K562 (cell line): ENCODE measurements around the gene COQ8A. TPM values are rescaled to one million over a fixed set of nuclear protein-coding genes. Genes with fewer than 3 reads are reported as not detected.

ENCODE experiments used
- ATAC-seq: fragments of 200-7000 bp; cut with Tn5 transposase; 3 replicates; pipeline ENCODE4 v1.9.1; 2020; ENCODE audit warnings: moderate library complexity
- BruUV-seq: library from RNA; stranded (reverse); fragments of 400-500 nt; replicated peaks from 2 replicates; lab custom pipeline; 2021; lab: Mats Ljungman, UMichigan
- CTCF ChIA-PET: fragments of 300-600 bp; formaldehyde crosslinking; extraction: SDS; loops from one replicate; lab custom pipeline; 2021; ENCODE audit warnings: low intra/inter-chr PET ratio; lab: Yijun Ruan, JAX
- POLR2A ChIA-PET: fragments of 300-600, 350-650 bp; sonication (Branson Sonifier 250); formaldehyde crosslinking; extraction: SDS; loops from one replicate; lab custom pipeline; 2021; ENCODE audit warnings: antibody characterized with exemption, inconsistent platforms; lab: Yijun Ruan, JAX
- DNase-seq, 4 experiments: peaks; one replicate each; pipeline versions ENCODE4 v3.0.0 to v3.0.0-alpha.2; 2011 to 2018; ENCODE audit warnings: low spot score in 3 of 4, mixed read lengths in 3 of 4; ENCODE audit errors: extremely low read depth in 1 of 4
- FAIRE-seq: peaks from 2 replicates; lab custom pipeline; 2011; peaks lifted over from hg19 to GRCh38; lab: Jason Lieb, UNC
- H2AFZ ChIP-seq: 2 replicates; pipeline ENCODE4 v1.6.0; 2011; ENCODE audit warnings: low read depth, low read length, control low read depth, inconsistent platforms
- H3K27ac ChIP-seq: fragments of 200-600 bp; 3 replicates; pipeline ENCODE4 v1.8.0; 2011; ENCODE audit warnings: low read depth, mild to moderate bottlenecking, control low read depth, inconsistent platforms, low read length, moderate library complexity, mixed read lengths; ENCODE audit errors: extremely low read depth
- H3K27me3 ChIP-seq, 2 experiments: fragments of 300-600 bp in 1 of 2; 2 replicates in 1 of 2; 3 replicates in 1 of 2; pipeline versions ENCODE4 v1.6.0 to v1.8.0; 2011; ENCODE audit warnings: inconsistent platforms in 2 of 2, low read length in 2 of 2, mild to moderate bottlenecking in 1 of 2, mixed read lengths in 1 of 2, moderate library complexity in 1 of 2; ENCODE audit not compliant: control insufficient read depth in 2 of 2, insufficient read depth in 2 of 2
- H3K36me3 ChIP-seq: fragments of 300-600 bp; 3 replicates; pipeline ENCODE4 v1.8.0; 2011; ENCODE audit warnings: mild to moderate bottlenecking, low read length, inconsistent platforms; ENCODE audit not compliant: control insufficient read depth, insufficient read depth
- H3K4me1 ChIP-seq, 2 experiments: fragments of 200-600 bp in 1 of 2; replicated peaks in 1 of 2; 2 replicates in 1 of 2; 3 replicates in 1 of 2; pipeline versions ENCODE4 v1.5.1 to v1.8.0; 2011; ENCODE audit warnings: inconsistent platforms in 2 of 2, low read length in 2 of 2, mild to moderate bottlenecking in 1 of 2, mixed read lengths in 1 of 2, moderate library complexity in 1 of 2; ENCODE audit not compliant: control insufficient read depth in 2 of 2, insufficient read depth in 2 of 2
- H3K4me2 ChIP-seq: 2 replicates; pipeline ENCODE4 v1.6.1; 2011; ENCODE audit warnings: low read length, control low read depth, inconsistent platforms, mixed read lengths; ENCODE audit not compliant: insufficient read depth
- H3K4me3 ChIP-seq: fragments of 200-600 bp; sonication (generic), shearing (Covaris generic); 2 replicates; pipeline ENCODE4 v1.5.1; 2016; ENCODE audit warnings: control low read depth, inconsistent platforms
- H3K79me2 ChIP-seq: fragments of 200-600 bp; 3 replicates; pipeline ENCODE4 v1.8.0; 2011; ENCODE audit warnings: low read length, inconsistent platforms; ENCODE audit not compliant: control insufficient read depth, insufficient read depth
- H3K9ac ChIP-seq, 2 experiments: 2 replicates each; pipeline versions ENCODE4 v1.6.0 to v1.6.1; 2011; ENCODE audit warnings: low read depth in 2 of 2, low read length in 2 of 2, control low read depth in 1 of 2, inconsistent platforms in 1 of 2, mild to moderate bottlenecking in 1 of 2, mixed read lengths in 1 of 2; ENCODE audit not compliant: insufficient read depth in 1 of 2
- H3K9me1 ChIP-seq: one replicate; pipeline ENCODE4 v1.6.0; 2011; ENCODE audit warnings: inconsistent platforms, mild to moderate bottlenecking, low read length, moderate library complexity; ENCODE audit not compliant: control insufficient read depth, insufficient read depth
- H3K9me3 ChIP-seq: replicated peaks from 2 replicates; pipeline ENCODE4 v1.5.1; 2011; ENCODE audit warnings: low read depth, low read length, inconsistent platforms; ENCODE audit not compliant: control insufficient read depth, insufficient read depth
- H4K20me1 ChIP-seq: replicated peaks from 2 replicates; pipeline ENCODE4 v1.6.1; 2011; ENCODE audit warnings: low read length, inconsistent platforms, mixed read lengths; ENCODE audit not compliant: control insufficient read depth, insufficient read depth
- E2F6 ChIP-seq, 2 experiments: IDR thresholded peaks; 2 replicates each; pipeline ENCODE4 v1.6.1; 2011; ENCODE audit warnings: borderline replicate concordance in 1 of 2, control low read depth in 1 of 2, low read depth in 1 of 2, low read length in 1 of 2, mild to moderate bottlenecking in 1 of 2, mixed read lengths in 1 of 2, moderate library complexity in 1 of 2; ENCODE audit not compliant: insufficient read depth in 1 of 2, insufficient read length in 1 of 2, poor library complexity in 1 of 2, severe bottlenecking in 1 of 2; ENCODE audit errors: extremely low read depth in 1 of 2
- HSF4 ChIP-seq: fragments of 250-450 bp; sonication (Bioruptor Pico); IDR thresholded peaks from 2 replicates; pipeline ENCODE4 v2.1.2; 2022; ENCODE audit warnings: mild to moderate bottlenecking, moderate library complexity, borderline replicate concordance
- NCOA6 ChIP-seq: fragments of 450-650 bp; IDR thresholded peaks from 2 replicates; pipeline ENCODE4 v1.6.1; 2017; ENCODE audit warnings: mild to moderate bottlenecking
- USF1 ChIP-seq: sonication (generic); formaldehyde crosslinking; IDR thresholded peaks from 2 replicates; pipeline ENCODE4 v1.9.0; 2022; ENCODE audit warnings: mild to moderate bottlenecking, missing genetic modification reagents
- ZNF24 ChIP-seq: fragments of 450-650 bp; IDR thresholded peaks from 2 replicates; pipeline ENCODE4 v1.6.1; 2016
- ZNF655 ChIP-seq: fragments of 250-450 bp; sonication (Bioruptor Pico); IDR thresholded peaks from 2 replicates; pipeline ENCODE4 v1.5.0; 2021
- WGBS: fragments of 100-300 bp; shearing (Covaris generic); methylation state at CpG from one replicate; pipeline ENCODE4 v1.1.6; 2016; ENCODE audit warnings: low coverage, mixed read lengths; ENCODE audit not compliant: insufficient coverage; ENCODE audit errors: missing lambda C conversion rate; 5-methylcytosine and 5-hydroxymethylcytosine counted together
- in situ Hi-C: fragments of 300-500 bp; cut with MboI; formaldehyde crosslinking; loops from 4 replicates; pipeline ENCODE4 v1.15.0; 2018; ENCODE audit warnings: inconsistent platforms, mixed read lengths
- intact Hi-C: fragments of 100-400 bp; cut with micrococcal nuclease; formaldehyde crosslinking; loops from 2 replicates; pipeline ENCODE4 v1.14.2; 2022
- polyA plus RNA-seq, 8 experiments: library from polyadenylated mRNA; depleted of rRNA in 4 of 8; stranded (reverse) in 5 of 8; unstranded in 3 of 8; fragments of >200 nt; fragmentation: Nextera tagmentation in 2 of 8; fragmentation: Illumina TruSeq in 1 of 8; extraction: Ambion mirVana in 2 of 8; extraction: Trizol in 1 of 8; gene quantifications; 2 replicates each; pipeline versions ENCODE4 v1.2.1 to v1.2.3, GENCODE V29; 2011 to 2014; ENCODE audit warnings: inconsistent platforms in 1 of 8, missing spikeins in 1 of 8
- total RNA-seq, 7 experiments: library from RNA; depleted of rRNA in 6 of 7; stranded (reverse); fragments of >200 nt in 6 of 7; fragmentation: Illumina TruSeq in 2 of 7; extraction: Trizol in 2 of 7; gene quantifications; 2 replicates each; pipeline versions ENCODE4 v1.2.1 to v1.2.3, GENCODE V29; 2011 to 2021; ENCODE audit warnings: low replicate concordance in 1 of 7

COQ8A gene
- total and polyA plus RNA-seq, 9 of the 15 experiments (the other 6 are each of a cell fraction or from before 2014, with no cell fraction given): 2.6 to 54.3 (median 32.4) TPM

GRCh38 chr1:227006226-227006796, 66.2 kb downstream of the COQ8A start:
- H3K9me3 ChIP-seq: no peaks in the 10 kb centered on the region
- H3K27me3 ChIP-seq: no peaks in the 10 kb centered on the region
- H3K27ac ChIP-seq: no peak overlapping the region
- CTCF ChIA-PET: no interaction called here
- no peaks in the 10 kb centered on the region for H4K20me1 ChIP-seq
- peaks cover 52% of the 10 kb centered on the region for H3K36me3 ChIP-seq
- POLR2A ChIA-PET: interaction anchor here (0.5 to 1.0 kb wide), 3 partner anchors 12 to 94 kb away, joined by 3 read pairs; no protein-coding TSS in a partner anchor
- no peak overlapping the region for H3K4me3 ChIP-seq
- 92% methylated on average over 5 of the region's 5 CpGs for WGBS
- no peaks in the 10 kb centered on the region for H3K4me1 ChIP-seq
- FAIRE-seq (no peak), DNase-seq (no peak), ATAC-seq (no peak)
- in situ Hi-C loops: no loop called here
- no peaks in the 10 kb centered on the region for H3K9me1 ChIP-seq
- no TSS peak for BruUV-seq
- H3K4me2 ChIP-seq: no peak overlapping the region
- no peaks in the 10 kb centered on the region for H3K79me2 ChIP-seq
- no peak overlapping the region for H2AFZ ChIP-seq
- intact Hi-C loops: no loop called here
- TF ChIP-seq USF1 (no peak), ZNF655 (CRISPR knock-in tag) (no peak), HSF4 (CRISPR knock-in tag) (no peak), E2F6 (IDR thresholded peaks at IDR 0.05; ENCODE audit: borderline replicate concordance in 1 of 2, extremely low read depth in 1 of 2, insufficient read depth in 1 of 2, insufficient read length in 1 of 2, low read depth in 1 of 2, low read length in 1 of 2, poor library complexity in 1 of 2, severe bottlenecking in 1 of 2) (no peak), NCOA6 (no peak), ZNF24 (no peak)
- TF ChIP-seq, all 486 proteins: peak for 0
- H3K9ac ChIP-seq: no peak overlapping the region
